HG03097 (cell line): ENCODE results near the gene DCANP1.

Source experiments
- ATAC-seq: cut with Tn5 transposase; IDR thresholded peaks from one replicate; pipeline ENCODE4 v1.9.1; 2021; ENCODE audit not compliant: unreplicated experiment, low FRiP score

The DCANP1 gene

DNA sequence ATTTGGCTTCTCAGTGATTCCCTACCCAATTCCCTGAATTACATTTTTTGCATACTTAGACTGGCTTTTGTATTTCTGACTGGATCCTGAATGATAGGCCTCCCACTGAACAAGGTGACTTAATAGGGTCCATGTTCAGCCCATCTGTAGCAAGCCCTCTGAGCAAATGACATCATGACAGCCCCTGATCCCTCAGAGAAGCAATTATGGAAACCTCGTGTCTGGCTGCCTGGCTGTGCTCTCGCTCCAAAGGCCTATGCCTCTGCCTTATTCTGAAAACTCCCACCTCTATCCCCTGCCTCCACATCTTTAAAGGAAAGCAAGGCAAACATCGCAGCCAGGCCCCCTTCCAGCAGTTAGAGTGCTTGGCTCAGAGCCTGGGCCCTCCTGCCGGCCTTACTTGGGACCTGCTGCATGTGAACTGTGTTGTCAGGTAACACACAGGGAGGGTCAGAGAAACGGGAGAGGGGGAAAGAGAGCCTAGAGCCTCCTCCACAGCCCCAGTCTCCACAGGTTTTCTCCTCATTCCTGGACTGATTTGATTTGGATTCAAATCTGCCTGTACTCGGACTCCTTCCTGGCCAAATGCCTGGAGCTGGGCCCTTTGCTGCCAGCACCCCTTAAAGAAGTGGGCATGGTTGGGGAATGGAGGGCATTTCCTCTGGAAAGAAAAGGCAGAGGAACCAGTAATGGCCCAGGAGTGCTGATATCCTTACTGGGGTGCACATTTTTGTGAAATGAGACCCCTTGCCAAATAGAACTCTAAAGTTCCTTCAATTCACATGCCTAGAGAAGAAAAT, 3.8 kb downstream of the DCANP1 start:
- ATAC-seq = no peak

GRCh38 chr5:135442431-135443160, 4.6 kb downstream of the DCANP1 start:
- no peak for ATAC-seq

DNA sequence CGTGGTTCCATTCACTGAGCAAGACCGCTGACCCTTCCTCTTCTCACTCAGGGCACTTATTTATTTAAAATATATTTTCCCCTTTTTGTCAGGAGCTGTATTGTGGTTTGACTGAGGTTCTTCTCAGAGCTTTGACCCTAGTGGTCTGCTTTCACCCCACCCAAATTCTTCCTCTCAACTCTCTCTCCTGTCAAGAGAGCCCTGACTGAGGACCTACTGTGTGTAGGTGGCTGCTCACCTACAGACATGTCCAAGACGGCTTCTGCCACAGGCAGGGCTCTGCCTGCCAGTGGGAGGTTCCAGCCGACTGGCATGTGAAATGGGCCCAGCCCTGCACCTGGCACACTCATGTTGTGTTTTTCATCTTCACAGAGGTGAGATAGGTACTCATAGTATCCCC, 5.2 kb downstream of the DCANP1 start:
- no peak for ATAC-seq

DNA sequence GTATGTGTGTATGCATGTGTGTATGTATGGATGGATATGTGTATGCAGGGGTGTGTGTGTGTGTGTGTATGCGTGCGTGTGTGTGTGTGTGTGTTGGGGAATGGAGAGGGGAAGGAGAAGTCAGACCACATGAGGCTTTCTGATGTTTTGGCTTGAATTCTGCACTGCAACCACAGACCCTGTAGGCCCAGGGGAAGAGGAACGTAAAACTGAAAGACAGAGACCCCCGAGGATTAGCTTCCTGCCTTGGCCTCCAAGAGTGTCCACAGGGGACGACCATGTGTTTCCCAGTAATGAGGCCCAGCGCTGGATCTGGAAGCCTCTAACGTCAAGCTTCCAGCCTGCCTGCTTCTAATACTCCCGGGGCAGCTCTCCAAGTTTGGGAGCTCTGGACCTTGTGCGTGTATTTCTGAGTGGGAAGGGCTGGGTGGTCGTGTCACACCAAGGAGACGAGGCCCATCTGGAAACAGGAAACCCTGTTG, 5.8 kb downstream of the DCANP1 start:
- no peak for ATAC-seq

DNA sequence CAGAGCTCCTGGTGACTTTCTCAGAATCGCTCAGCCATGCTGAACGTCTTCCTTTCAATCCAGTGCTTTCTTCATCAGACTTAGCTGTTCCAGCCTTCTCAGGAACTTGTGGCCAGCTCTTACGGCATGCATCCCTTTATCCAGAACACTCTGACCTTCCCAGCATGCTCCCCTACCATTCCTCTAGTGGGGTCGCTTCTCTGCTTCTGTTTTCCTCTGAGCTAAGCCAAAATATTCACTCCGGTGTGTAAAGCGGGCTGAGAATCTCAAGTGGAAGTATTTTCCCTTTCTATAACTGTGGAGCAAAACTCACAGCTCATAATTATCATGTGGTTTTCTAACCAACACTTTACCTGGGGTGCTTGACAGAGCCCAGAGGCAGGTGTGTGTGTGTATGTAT, 6.2 kb downstream of the DCANP1 start:
- ATAC-seq = no peak

GRCh38 chr5:135439231-135440205, 7.6 kb downstream of the DCANP1 start:
- ATAC-seq = no peak

- no peak for ATAC-seq
Observed at GRCh38 chr5:135438636-135439221, 8.4 kb downstream of the DCANP1 start.

- ATAC-seq = no peak
Observed at GRCh38 chr5:135437796-135438560, 9.2 kb downstream of the DCANP1 start.

- ATAC-seq = no peak
Observed at GRCh38 chr5:135437422-135437795, 9.7 kb downstream of the DCANP1 start.

DNA sequence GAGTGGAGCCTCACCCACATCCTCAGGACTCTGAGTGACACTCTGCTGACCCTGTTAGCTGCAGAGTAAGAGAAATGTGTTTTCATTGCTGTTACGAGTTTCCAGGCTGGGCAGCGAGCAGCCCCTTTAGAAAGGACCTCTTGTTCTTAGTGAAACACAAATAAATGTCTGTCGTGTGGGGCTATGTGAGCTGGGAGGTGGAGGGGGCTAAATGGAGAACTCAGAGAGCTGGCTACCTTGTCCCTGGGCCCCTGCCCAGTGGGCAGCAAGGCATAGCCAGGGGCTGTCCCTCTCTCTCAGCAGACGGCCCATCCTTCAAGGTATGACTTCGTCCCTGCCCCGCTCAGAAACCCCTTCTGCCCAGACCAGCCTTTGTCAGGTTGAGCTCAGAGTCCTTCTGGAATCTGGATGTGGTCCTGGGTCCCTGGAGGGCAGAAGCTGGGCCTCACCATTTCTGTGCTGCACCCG, 10.2 kb downstream of the DCANP1 start:
- no peak for ATAC-seq

GRCh38 chr5:135435467-135436330, 11.4 kb downstream of the DCANP1 start:
- no peak for ATAC-seq

DNA sequence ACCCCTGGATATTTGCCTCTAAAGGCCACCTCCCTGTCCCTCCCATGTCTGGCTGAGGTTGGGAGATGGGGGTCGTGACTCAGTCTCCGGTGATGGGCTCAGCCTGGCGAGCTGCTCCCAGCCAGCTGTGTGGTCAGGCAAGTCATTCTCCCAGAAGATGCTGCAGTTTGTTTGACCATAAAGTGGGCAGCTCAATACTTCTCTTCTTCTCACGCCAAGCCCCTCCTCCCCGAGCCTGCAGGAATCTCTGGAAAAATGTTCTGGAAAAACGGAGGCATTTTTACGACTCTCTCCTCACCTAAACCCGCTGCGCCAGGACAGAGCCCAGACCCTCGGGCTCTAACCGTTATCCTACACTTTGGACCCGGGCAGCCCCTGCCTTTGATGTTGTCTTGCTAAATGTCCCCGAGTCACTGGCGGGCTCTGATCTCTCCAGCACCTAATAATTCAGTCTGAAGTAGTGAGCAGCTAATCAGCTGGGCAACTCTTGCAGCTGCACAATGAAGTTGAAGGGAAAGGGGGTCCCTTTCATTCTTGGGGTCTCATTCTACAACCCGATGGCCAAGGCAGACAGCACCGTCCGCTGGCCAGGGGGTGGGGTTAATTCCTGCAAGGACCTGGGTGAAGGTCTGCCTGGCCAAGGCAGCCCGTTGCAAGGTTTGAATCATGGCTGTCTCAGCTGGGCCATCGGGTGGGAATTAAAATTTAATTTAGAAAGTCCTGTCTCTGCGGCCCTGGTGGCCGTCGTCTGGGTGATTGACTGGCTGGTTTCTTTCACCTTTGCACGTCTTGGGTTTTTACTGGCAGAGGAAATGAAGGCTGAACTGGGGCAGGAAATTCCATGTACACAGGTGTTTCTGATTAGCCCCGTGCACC, 12.3 kb downstream of the DCANP1 start:
- ATAC-seq = no peak

DNA sequence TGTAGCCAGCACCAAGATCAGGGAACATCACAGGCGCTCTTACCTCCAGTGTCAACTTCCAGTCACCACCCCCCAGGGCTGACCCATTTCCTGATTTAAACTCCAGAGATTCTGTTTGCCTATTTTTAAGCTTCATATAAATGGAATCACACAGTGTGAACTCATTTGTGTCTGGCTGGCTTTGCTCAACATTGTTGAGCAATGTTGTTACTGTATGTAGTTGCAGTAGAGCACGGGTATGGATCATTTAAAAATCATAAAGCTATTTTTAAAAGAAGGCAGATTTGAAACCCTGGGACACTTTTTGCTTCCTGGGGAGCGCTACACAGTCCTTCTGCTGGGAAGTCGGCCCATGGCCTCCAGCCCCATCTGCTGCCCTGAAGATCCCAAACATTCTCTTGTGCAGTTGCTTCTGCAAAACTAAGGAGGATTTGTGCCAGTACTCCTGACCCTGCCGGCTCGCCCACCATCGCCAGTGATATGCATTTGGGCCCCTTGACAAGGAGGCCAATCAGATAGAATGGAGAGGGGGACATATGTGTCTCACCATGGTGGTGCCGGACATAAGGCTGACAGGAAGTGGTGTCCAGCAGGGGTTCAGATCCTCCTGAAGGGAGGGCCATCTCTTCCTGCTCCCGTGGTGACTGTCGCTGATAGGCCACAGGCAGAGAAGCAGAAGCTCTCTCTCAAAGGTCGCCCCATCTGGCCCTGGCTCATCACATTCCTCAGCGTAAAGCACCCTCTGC, 13.3 kb downstream of the DCANP1 start:
- ATAC-seq = no peak

GRCh38 chr5:135432113-135432512, 15.0 kb downstream of the DCANP1 start:
- no peak for ATAC-seq

DNA sequence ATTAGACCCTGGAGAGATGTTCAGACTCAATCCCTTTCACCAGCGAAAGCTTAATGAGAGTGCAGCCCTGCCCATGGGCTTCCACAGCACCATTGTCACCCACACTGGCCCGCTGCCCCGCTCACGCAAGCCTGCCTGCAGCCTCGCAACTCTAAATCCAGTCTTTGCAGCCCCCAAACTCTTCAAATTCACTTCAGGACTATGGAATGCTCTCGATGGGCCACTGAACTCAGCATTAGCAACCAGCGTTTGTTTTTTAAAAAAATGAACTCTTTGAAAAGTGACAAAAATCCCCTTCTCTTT, 17.1 kb downstream of the DCANP1 start:
- no peak for ATAC-seq

DNA sequence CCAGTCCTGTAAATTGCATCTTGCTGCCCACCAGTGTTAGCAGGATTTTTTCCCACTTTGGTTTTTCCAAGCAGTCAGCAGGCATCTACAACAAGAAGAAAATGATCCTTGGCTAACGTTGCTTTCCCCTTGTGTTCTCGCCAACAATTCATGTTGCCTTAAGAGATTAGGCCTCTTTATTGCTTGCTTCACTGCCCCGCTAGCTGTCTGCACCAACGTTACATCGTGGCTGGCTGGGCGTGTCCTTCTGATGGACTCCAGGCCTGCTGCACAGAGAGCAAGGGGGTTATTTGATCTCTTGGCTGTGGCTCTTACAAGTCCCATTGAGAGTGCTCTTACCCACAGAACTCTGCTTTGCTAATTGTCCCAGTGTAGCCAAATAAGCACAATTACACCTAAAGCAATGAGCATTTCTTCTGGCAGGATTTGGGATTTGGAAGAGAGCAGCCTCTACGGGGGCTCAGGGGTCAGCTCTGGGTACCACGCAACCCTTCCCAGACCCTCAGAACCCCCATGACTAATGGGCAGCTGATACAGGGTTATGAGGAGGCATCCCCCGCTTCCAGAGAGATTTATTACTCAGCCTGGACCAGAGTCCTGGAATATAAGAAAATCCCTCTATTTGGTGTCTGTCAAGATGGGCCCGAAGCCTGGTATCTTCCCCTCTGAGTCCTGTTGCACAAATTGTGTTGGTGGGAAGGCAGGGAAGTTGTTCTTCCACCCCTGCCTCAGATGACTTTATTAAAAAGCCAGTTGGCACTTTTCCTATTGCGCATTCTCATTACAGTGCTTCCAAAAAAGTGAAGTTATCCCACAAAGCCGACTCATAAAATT, 17.6 kb downstream of the DCANP1 start:
- no peak for ATAC-seq
